ENCODE measurements around the gene KDM4C.

KDM4C gene

DNA sequence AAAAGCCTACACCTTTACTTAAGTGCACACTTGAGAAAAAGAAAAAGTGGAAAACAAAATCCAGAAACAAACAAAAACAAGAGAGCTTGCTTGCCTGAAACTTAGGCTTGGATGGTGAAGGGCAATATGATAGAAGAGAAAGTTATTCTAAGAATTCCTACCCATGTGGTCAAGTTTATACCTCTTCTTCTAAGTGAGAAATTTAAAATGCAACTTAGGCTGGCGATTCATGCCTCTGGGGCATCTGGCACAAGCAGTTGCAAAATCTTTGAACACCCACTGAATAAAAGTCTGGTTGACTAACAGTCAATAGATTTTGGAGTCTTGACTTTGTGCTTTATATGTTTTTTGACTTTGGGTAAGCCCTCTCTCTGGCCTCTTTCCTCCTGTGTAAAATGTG, 239.6 kb downstream of the KDM4C start:
- no peak for DNase-seq (ENCODE audit: low read depth in 2 of 2)
- H3K4me3 ChIP-seq (replicated peaks in 1 of 2; ENCODE audit: low read depth in 2 of 2, low read length in 2 of 2), result no peak overlapping the region
- TF ChIP-seq, protein P1, sequence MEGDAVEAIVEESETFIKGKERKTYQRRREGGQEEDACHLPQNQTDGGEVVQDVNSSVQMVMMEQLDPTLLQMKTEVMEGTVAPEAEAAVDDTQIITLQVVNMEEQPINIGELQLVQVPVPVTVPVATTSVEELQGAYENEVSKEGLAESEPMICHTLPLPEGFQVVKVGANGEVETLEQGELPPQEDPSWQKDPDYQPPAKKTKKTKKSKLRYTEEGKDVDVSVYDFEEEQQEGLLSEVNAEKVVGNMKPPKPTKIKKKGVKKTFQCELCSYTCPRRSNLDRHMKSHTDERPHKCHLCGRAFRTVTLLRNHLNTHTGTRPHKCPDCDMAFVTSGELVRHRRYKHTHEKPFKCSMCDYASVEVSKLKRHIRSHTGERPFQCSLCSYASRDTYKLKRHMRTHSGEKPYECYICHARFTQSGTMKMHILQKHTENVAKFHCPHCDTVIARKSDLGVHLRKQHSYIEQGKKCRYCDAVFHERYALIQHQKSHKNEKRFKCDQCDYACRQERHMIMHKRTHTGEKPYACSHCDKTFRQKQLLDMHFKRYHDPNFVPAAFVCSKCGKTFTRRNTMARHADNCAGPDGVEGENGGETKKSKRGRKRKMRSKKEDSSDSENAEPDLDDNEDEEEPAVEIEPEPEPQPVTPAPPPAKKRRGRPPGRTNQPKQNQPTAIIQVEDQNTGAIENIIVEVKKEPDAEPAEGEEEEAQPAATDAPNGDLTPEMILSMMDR (IDR thresholded peaks at IDR 0.05; ENCODE audit: low read depth, low read length), result no peak

DNA sequence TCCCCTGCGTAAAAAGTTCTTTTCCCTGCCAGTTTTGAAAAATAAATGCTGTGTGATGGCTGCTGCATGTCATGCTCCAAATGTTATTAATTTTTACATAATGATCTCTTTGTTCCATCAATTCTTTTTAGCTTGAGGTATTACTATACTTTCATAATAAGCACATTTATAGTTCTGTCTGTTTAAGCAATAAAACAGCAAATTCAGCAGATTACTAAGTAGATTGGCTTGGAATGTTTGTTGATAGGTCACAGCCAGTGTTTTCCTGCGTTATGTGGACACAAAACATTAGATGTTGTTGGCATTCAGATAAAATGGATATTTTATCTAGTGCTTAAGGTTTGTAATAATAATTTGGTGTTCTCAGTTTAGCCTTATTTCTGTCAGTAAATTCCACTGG, 242.0 kb downstream of the KDM4C start:
- H3K4me3 ChIP-seq (replicated peaks in 1 of 2; ENCODE audit: low read depth in 2 of 2, low read length in 2 of 2), result no peak overlapping the region
- TF ChIP-seq, protein P1 (IDR thresholded peaks at IDR 0.05; ENCODE audit: low read depth, low read length), result no peak
- DNase-seq (ENCODE audit: low read depth in 2 of 2), result no peak

DNA sequence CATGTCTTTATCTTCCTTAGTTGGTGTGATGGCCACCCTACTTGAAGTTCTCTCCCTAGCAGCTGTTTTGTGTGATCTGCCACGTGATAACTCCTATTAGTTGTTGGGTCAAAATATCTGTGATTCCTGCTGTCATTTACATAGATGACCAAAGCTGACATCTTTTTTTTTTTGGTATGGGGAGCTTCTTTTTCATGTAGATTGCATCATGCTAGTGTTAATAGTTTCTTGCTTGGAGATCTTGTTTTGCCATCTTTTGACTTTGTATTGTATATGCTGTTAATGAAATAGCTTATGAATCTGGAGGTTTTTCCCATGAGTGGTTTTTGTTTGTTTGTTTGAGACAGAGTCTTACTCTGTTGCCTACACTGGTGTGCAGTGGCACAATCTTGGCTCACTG, 243.8 kb downstream of the KDM4C start:
- no peak for DNase-seq (ENCODE audit: low read depth in 2 of 2)
- H3K4me3 ChIP-seq (replicated peaks in 1 of 2; ENCODE audit: low read depth in 2 of 2, low read length in 2 of 2), result no peak overlapping the region
- TF ChIP-seq, protein P1 (IDR thresholded peaks at IDR 0.05; ENCODE audit: low read depth, low read length), result no peak

DNA sequence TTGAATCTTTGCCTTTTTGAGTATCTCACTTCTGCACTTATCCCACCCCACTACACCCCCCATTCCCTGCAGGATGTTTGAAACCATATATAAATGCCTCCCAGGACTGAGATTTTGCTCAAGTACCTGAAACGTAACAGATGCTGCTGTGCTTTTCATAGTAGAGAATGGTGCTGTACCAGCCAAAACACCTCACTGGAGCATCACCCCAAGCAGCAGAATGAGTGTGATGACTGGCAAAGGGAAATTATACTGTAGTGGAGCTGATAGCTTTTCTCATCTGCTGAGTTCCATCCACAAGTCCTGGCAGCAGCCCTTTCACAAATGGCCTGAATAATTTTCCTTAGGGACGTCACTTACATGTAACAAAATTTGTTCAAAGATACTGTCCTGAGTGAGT, 246.1 kb downstream of the KDM4C start:
- TF ChIP-seq, protein P1 (IDR thresholded peaks at IDR 0.05; ENCODE audit: low read depth, low read length), result no peak

DNA sequence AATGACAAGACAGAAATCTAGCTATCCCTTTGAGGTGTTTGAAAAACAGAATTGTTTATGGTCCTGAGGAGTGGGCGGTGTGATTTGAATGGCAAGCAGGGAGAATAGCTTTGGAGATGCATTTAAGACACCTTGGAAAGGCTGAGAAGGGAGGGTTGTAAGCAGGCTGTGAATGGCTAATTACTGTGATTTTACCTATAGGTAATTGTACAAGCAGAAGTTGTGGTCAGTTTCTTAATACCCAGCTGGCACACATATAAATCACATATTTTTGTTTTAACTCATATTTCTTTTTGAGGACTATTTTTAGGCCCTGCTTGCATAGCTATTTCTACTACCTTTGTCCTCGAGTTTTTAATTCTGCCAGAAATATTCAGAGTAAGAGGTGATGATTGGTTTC, 248.6 kb downstream of the KDM4C start:
- H3K4me3 ChIP-seq (replicated peaks in 1 of 2; ENCODE audit: low read depth in 2 of 2, low read length in 2 of 2), result no peak overlapping the region
- TF ChIP-seq, protein P1 (IDR thresholded peaks at IDR 0.05; ENCODE audit: low read depth, low read length), result no peak
- no peak for DNase-seq (ENCODE audit: low read depth in 2 of 2)

More for the DNA sequence above, 246.1 kb downstream of the KDM4C start:
- no peak overlapping the region for H3K4me3 ChIP-seq (replicated peaks in 1 of 2; ENCODE audit: low read depth in 2 of 2, low read length in 2 of 2)
- no peak for DNase-seq (ENCODE audit: low read depth in 2 of 2)

DNA sequence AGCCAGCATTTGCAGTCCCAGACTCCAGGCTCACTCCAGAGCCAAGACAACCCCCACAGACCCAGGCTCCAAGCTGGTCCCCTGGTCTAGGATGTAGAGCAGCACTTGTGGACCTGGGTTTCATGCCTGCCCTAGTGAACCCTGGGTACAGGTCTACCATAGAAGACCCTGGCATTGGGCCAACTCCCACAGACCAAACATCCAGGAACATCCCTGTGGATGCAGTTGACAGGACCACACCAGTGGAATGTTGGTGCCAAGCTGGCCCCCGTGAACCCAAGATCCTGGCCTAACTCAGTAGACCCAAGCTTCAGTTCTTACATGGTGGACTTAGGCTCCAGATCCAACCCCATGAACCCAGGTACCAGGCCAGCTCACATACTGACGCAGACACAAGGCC, 250.6 kb downstream of the KDM4C start:
- no peak overlapping the region for H3K4me3 ChIP-seq (replicated peaks in 1 of 2; ENCODE audit: low read depth in 2 of 2, low read length in 2 of 2)
- no peak for DNase-seq (ENCODE audit: low read depth in 2 of 2)
- TF ChIP-seq, protein P1 (IDR thresholded peaks at IDR 0.05; ENCODE audit: low read depth, low read length), result no peak

DNA sequence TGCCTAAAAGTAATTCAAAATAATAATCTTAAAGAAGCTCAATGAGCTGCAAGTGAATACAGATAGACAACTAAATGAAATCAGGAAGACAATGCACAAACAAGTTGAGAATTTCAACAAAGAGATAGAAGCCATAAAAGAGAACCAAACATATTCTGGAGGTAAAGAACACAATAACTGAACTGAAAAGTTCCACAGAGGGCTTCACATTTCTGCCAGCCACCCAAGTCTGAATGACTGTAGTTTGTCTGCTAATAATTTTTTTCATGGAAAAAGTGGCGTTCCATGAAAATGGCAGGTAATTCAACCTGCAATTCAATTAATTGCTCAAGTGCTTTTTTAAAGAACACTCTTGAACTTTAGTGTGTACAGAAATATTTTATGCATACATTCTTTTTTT, 251.3 kb downstream of the KDM4C start:
- no peak for DNase-seq (ENCODE audit: low read depth in 2 of 2)
- TF ChIP-seq, protein P1 (IDR thresholded peaks at IDR 0.05; ENCODE audit: low read depth, low read length), result no peak
- H3K4me3 ChIP-seq (replicated peaks in 1 of 2; ENCODE audit: low read depth in 2 of 2, low read length in 2 of 2), result no peak overlapping the region
